ENCODE measurements around the gene NXT2. TPM values are rescaled to one million over a fixed set of nuclear protein-coding genes. Genes with fewer than 3 reads are reported as not detected.

NXT2 gene
- total and polyA plus RNA-seq, 9 of the 15 experiments (the other 6 are each of a cell fraction or from before 2014, with no cell fraction given), result 6.1 to 29.6 (median 14.2) TPM

DNA sequence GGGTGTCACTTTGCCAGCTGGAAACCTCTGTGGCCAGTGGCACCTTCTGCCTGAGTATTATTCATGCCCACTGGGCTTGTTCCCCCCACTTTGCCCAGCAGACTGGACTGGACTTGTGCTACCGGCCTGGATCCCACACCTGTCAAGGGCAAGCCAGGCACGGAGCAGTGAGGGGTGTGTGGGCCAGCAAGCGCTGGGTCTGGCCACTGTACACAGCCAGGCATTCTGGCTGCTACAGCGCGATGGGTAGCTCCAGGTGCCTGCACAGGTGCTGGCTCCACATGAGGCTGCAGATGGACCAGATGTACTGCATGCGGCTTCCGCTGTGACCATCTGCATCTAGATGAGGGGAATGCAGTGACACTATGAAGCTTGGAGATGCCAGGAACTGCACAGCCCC lies 48.8 kb downstream of the NXT2 start:
- FAIRE-seq (no peak), DNase-seq (ENCODE audit: extremely low read depth in 1 of 4, low spot score in 3 of 4) (no peak), ATAC-seq (no peak)
- H3K9me1 ChIP-seq (ENCODE audit: control insufficient read depth, insufficient read depth, low read length), result no peaks in the 10 kb centered on the region
- no peak overlapping the region for H3K9ac ChIP-seq (ENCODE audit: insufficient read depth in 1 of 2, low read depth in 2 of 2, low read length in 2 of 2)
- H3K27ac ChIP-seq (ENCODE audit: extremely low read depth, low read depth, low read length), result no peak overlapping the region
- no peak overlapping the region for H3K4me3 ChIP-seq
- no peak overlapping the region for H2AFZ ChIP-seq (ENCODE audit: low read depth, low read length)
- ChIA-PET POLR2A (interaction anchor here (0.5 kb wide), 1 partner anchor 50 kb away, joined by 4 read pairs; no protein-coding TSS in a partner anchor), CTCF (ENCODE audit: low intra/inter-chr PET ratio) (no interaction called here)
- in situ Hi-C loops (cut with MboI), result no loop called here
- BruUV-seq (replicated peaks), result no TSS peak
- H3K79me2 ChIP-seq (ENCODE audit: control insufficient read depth, insufficient read depth, low read length), result no peaks in the 10 kb centered on the region
- intact Hi-C loops (cut with micrococcal nuclease), result no loop called here
- TF ChIP-seq, protein P1, sequence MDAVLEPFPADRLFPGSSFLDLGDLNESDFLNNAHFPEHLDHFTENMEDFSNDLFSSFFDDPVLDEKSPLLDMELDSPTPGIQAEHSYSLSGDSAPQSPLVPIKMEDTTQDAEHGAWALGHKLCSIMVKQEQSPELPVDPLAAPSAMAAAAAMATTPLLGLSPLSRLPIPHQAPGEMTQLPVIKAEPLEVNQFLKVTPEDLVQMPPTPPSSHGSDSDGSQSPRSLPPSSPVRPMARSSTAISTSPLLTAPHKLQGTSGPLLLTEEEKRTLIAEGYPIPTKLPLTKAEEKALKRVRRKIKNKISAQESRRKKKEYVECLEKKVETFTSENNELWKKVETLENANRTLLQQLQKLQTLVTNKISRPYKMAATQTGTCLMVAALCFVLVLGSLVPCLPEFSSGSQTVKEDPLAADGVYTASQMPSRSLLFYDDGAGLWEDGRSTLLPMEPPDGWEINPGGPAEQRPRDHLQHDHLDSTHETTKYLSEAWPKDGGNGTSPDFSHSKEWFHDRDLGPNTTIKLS (IDR thresholded peaks at IDR 0.05; ENCODE audit: borderline replicate concordance, low read depth), result no peak
- TF ChIP-seq ZNF584 (CRISPR knock-in tag; IDR thresholded peaks at IDR 0.05; ENCODE audit: low read depth) (no peak), ZNF778 (CRISPR knock-in tag; IDR thresholded peaks at IDR 0.05) (no peak), CEBPG (CRISPR knock-in tag; IDR thresholded peaks at IDR 0.05) (no peak), CEBPG (tag; conservative IDR thresholded peaks at IDR 0.05 in 1 of 2, IDR thresholded peaks at IDR 0.05 in 1 of 2) (no peak), PTRF (tag; IDR thresholded peaks at IDR 0.05) (no peak), POLR3G (IDR thresholded peaks at IDR 0.05; ENCODE audit: extremely low read depth, insufficient read length, insufficient replicate concordance) (no peak), TCF7 (IDR thresholded peaks at IDR 0.05; ENCODE audit: borderline replicate concordance) (no peak), ESRRA (IDR thresholded peaks at IDR 0.05; ENCODE audit: borderline replicate concordance, low read depth) (no peak), XRCC4 (IDR thresholded peaks at IDR 0.05; ENCODE audit: extremely low read depth, insufficient read depth, insufficient read length) (no peak), ZNF274 (IDR thresholded peaks at IDR 0.05; ENCODE audit: borderline replicate concordance, low read depth, low read length) (no peak)
- TF ChIP-seq, protein P2, sequence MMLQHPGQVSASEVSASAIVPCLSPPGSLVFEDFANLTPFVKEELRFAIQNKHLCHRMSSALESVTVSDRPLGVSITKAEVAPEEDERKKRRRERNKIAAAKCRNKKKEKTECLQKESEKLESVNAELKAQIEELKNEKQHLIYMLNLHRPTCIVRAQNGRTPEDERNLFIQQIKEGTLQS (IDR thresholded peaks at IDR 0.05), result no peak
- TF ChIP-seq, protein P2 (CRISPR knock-in tag; conservative IDR thresholded peaks at IDR 0.05), result no peak
- TF ChIP-seq, protein P3, sequence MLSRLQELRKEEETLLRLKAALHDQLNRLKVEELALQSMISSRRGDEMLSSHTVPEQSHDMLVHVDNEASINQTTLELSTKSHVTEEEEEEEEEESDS (CRISPR knock-in tag; IDR thresholded peaks at IDR 0.05), result no peak
- H3K4me2 ChIP-seq (ENCODE audit: insufficient read depth, low read length), result no peak overlapping the region
- no peaks in the 10 kb centered on the region for H3K4me1 ChIP-seq (replicated peaks in 1 of 2; ENCODE audit: control insufficient read depth in 2 of 2, insufficient read depth in 2 of 2, low read length in 2 of 2)
- peaks cover 3 to 17% of the 10 kb centered on the region in 2 experiments; a peak in 3 of 5 replicates for H3K27me3 ChIP-seq (ENCODE audit: control insufficient read depth in 2 of 2, insufficient read depth in 2 of 2, low read length in 2 of 2)
- no peaks in the 10 kb centered on the region for H3K36me3 ChIP-seq (ENCODE audit: control insufficient read depth, insufficient read depth, low read length)
- H3K9me3 ChIP-seq (replicated peaks; ENCODE audit: control insufficient read depth, insufficient read depth, low read depth, low read length), result no peaks in the 10 kb centered on the region
- 3% methylated on average over 5 of the region's 7 CpGs for WGBS (ENCODE audit: insufficient coverage, low coverage, missing lambda C conversion rate)
- H4K20me1 ChIP-seq (replicated peaks; ENCODE audit: control insufficient read depth, insufficient read depth, low read length), result no peaks in the 10 kb centered on the region
